ENCODE results near the gene DRD4.

The DRD4 gene

DNA sequence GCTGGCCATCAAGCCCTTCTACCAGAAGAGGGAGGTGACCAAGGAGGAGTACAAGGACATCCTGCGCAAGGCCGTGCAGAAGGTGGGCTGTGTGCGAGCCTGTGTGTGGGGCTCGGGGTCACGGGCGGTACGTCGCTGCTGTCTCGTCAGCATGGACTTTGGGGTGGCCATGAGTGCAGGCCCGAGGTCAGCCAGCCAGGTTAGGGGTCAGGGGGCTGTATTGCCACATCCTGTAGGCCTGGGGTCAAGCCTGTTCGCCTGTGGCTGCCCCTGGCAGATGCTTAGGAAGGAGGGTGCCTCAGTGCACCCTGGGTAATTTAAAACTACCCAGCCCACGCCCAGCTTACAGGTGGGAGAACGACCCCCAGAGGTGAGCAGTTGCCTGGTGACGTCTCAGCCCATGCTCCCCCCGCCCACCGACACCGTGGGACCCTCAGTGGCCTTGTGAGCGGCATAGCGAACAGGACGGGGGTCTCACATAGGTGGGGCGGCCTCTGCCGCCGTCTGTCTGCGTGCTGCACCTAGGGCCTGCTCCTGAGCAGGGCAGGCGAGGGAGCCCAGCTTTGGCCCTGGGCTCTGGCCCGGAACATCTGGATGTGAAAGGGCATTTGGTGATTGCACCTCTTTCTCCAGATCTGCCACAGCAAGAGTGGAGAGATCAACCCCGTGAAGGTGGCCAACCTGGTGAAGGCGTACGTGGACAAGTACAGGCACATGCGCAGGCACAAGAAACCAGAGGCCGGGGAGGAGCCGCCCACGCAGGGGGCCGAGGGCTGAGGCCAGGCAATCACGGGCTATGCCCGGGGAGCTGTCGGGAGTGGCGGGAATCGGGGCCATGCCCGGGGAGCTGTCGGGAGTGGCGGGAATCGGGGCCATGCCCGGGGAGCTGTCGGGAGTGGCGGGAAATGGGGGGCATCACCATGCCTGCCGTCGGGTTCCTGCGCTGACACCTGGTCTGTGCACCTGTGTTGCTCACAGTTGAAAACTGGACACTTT lies 25.8 kb upstream of the DRD4 start:
- no peak for DNase-seq

GRCh38 chr11:612201-612960 lies 24.7 kb upstream of the DRD4 start:
- no peak for DNase-seq

GRCh38 chr11:612961-613300 lies 24.1 kb upstream of the DRD4 start:
- DNase-seq: no peak

DNA sequence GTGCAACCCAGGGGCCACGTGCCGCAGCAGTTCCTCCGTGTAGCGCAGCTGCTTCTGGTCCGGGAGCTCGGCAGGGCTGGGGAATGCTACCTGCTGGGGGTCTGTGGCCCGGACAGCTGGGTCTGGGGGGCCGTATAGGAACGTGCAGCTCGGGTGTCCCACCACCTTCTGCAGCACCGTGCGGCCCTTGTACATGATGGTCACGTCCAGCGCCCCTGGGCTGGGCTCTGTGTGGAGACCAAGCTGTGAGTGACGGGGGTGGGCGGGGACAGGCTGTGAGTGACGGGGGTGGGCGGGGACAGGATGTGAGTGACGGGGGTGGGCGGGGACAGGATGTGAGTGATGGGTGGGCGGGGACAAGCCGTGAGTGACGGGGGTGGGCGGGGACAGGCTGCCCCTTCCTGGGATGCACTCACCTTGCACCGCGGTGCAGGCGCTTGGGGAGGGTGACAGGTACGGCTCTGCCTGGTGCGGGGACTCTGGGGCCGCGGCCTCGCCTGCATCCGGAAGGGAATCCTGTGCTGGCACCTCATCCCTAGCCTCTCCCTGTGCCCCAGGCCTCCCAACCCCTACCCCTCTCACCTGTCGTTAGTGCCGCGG lies 23.6 kb upstream of the DRD4 start:
- no peak for DNase-seq

- no peak for DNase-seq
These were observed 22.9 kb upstream of the DRD4 start for GRCh38 chr11:614021-614622.

- DNase-seq: no peak
These were observed 22.2 kb upstream of the DRD4 start for GRCh38 chr11:614623-615503.

DNA sequence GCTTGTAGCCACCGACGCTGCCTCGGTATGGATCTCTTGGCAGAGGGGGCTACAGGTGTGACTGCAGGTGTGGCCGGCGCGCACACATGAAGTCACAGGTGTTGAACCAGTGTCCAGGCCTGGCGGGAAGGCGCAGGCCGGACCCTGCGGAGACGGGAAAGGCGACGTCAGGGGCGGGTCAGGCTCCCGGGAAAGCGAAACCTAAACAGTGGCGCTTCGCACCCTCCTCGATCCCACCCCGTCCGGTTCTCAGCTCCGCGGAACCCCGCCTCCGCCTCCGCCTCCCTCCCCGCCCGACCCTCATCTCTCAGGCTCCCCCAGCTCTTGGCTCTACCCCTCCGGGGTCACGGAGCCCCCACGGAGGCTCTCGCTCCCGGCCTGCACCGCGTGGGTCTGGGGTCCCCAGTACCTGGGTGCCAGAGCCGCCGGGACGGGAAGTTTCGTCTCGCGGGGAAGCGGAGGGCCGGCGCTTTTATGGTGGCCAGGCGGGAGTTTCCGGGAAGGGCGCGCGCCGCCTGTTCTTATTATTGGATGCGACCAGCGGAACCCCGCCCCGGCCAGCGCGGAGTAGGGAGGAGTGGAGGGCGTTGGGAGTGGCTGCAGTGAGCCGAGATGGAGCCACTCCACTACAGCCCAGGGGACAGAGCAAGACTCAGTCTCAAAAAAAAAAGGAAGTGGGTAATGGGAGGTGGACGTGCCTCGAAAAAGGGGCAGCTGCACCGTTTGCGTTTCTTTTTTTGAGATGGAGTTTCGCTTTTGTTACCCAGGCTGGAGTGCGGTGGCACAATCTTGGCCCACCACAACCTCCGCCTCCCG lies 21.4 kb upstream of the DRD4 start, which contains the start of gene IRF7:
Gene IRF7 (minus strand): TSS at position 447 of the 816 bp plus-strand sequence. CDS start 586 bp downstream, outside the sequence.
- peak; percentile 62 for DNase-seq

GRCh38 chr11:616320-617198 lies 20.5 kb upstream of the DRD4 start:
- no peak for DNase-seq

GRCh38 chr11:617199-617911 lies 19.7 kb upstream of the DRD4 start:
- DNase-seq: no peak

GRCh38 chr11:617912-618682 lies 19.0 kb upstream of the DRD4 start:
- DNase-seq: no peak

- no peak for DNase-seq
These were observed 18.0 kb upstream of the DRD4 start for GRCh38 chr11:618856-619627.

GRCh38 chr11:619628-620050 lies 17.4 kb upstream of the DRD4 start:
- DNase-seq: no peak

- no peak for DNase-seq
These were observed 16.9 kb upstream of the DRD4 start for GRCh38 chr11:620201-620600.

DNA sequence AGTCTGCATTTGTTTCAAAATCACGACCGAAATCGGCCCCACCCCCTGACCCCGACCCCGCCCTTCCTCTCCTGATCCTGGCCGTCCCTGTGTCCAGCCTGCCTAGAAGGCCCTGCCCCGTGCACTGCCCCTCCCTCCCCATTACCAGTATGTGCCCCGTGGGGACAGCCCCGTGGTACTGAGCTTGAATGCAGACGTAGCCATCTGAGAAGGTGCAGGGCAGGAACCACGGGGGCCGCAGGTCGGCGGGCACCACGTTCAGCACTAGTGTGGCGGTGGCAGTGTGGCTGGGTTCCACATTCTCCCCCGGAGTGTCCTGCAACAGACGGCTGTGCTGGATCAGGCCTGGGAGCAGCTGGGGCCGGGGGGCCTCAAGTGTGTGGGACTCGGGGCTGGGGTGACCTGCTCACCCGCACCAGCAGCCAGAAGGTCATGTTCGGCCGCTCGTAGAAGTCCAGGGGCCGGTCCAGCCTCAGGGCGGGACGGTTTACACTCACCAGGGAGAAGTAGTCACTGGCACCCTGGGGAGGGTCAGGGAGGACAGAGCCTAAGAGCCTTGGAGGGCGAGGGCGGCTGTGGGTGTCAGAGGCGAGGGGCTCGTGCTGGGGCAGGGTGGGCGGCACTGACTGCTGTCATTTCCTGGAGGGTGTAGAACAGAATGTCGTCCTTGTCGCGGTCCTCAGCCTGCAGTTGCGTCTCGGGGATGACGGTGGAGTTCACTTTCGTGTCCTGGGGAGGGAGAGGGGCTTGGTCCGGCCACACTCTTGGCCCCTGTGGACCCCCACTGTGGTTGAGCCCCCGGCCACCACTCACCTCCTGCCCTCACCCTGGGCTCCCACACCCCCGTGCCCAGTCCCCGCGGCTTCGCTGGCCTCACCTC lies 15.9 kb upstream of the DRD4 start:
- no peak for DNase-seq

GRCh38 chr11:621838-622237 lies 15.2 kb upstream of the DRD4 start:
- no peak for DNase-seq

GRCh38 chr11:623349-623869 lies 13.7 kb upstream of the DRD4 start:
- DNase-seq: no peak

All from T1000 (cell line).